GM19395 (cell line): ENCODE data around the gene ANKRD13B.

ENCODE experiments used
- ATAC-seq: cut with Tn5 transposase; IDR thresholded peaks from one replicate; pipeline ENCODE4 v1.9.1; 2021; ENCODE audit warnings: mild to moderate bottlenecking, moderate library complexity; ENCODE audit not compliant: unreplicated experiment

The ANKRD13B gene

GRCh38 chr17:29593591-29594518 lies 923 bp downstream of the ANKRD13B start:
- ATAC-seq: no peak

- no peak for ATAC-seq
Measured at GRCh38 chr17:29594519-29595090, 1.7 kb downstream of the ANKRD13B start.

- no peak for ATAC-seq
Measured at GRCh38 chr17:29595107-29595942, 2.4 kb downstream of the ANKRD13B start.

- no peak for ATAC-seq
Measured at GRCh38 chr17:29595943-29596774, 3.2 kb downstream of the ANKRD13B start.

- ATAC-seq: no peak
Measured at GRCh38 chr17:29596811-29597210, 3.9 kb downstream of the ANKRD13B start.

GRCh38 chr17:29597361-29598172 lies 4.6 kb downstream of the ANKRD13B start:
- no peak for ATAC-seq

- no peak for ATAC-seq
Measured at GRCh38 chr17:29603109-29603674, 10.3 kb downstream of the ANKRD13B start.

- ATAC-seq: no peak
Measured at GRCh38 chr17:29607557-29608195, 14.7 kb downstream of the ANKRD13B start.

GRCh38 chr17:29608986-29609385 lies 16.1 kb downstream of the ANKRD13B start:
- ATAC-seq: no peak

- ATAC-seq: no peak
Measured at GRCh38 chr17:29610395-29610794, 17.5 kb downstream of the ANKRD13B start.

GRCh38 chr17:29611351-29612093 lies 18.6 kb downstream of the ANKRD13B start:
- no peak for ATAC-seq

GRCh38 chr17:29612094-29612403 lies 19.1 kb downstream of the ANKRD13B start:
- ATAC-seq: no peak

- no peak for ATAC-seq
Measured at GRCh38 chr17:29612404-29613280, 19.7 kb downstream of the ANKRD13B start.

- no peak for ATAC-seq
Measured at GRCh38 chr17:29613352-29613837, 20.5 kb downstream of the ANKRD13B start.

- ATAC-seq: no peak
Measured at GRCh38 chr17:29613856-29614255, 20.9 kb downstream of the ANKRD13B start.

GRCh38 chr17:29614349-29615047 lies 21.6 kb downstream of the ANKRD13B start:
- no peak for ATAC-seq

- ATAC-seq: no peak
Measured at GRCh38 chr17:29615048-29615385, 22.1 kb downstream of the ANKRD13B start.
